HEK293 (cell line): ENCODE results near the gene ASPRV1.

Source experiments
- CTCF ChIA-PET: fragments of 350-600 bp; formaldehyde crosslinking; extraction: SDS; loops from one replicate; lab custom pipeline; 2021; ENCODE audit warnings: antibody characterized with exemption; lab: Yijun Ruan, JAX
- POLR2A ChIA-PET: fragments of 300-600 bp; formaldehyde crosslinking; extraction: SDS; loops from one replicate; lab custom pipeline; 2020; ENCODE audit warnings: antibody characterized with exemption, inconsistent platforms; lab: Yijun Ruan, JAX
- H3K27ac ChIP-seq: fragments of 200-500 bp; sonication (Bioruptor generic); 2 replicates; pipeline ENCODE4 v1.5.1; 2014; ENCODE audit warnings: low read depth, low read length, control low read depth, inconsistent platforms; ENCODE audit errors: extremely low read depth
- H3K36me3 ChIP-seq, 2 experiments: fragments of 200-500 bp in 1 of 2; sonication (Bioruptor generic) in 1 of 2; 1 replicate in 1 of 2; 2 replicates in 1 of 2; pipeline ENCODE4 v1.5.1; 2014 to 2017; ENCODE audit warnings: inconsistent platforms in 2 of 2, low read length in 2 of 2; ENCODE audit not compliant: control insufficient read depth in 2 of 2, insufficient read depth in 1 of 2
- H3K4me1 ChIP-seq: fragments of 200-500 bp; sonication (Bioruptor generic); 2 replicates; pipeline ENCODE4 v1.5.1; 2014; ENCODE audit warnings: mild to moderate bottlenecking, low read length, inconsistent platforms; ENCODE audit not compliant: control insufficient read depth, insufficient read depth
- H3K4me3 ChIP-seq: 2 replicates; pipeline ENCODE4 v1.5.1; 2011; ENCODE audit warnings: low read depth, mild to moderate bottlenecking, control low read depth, low read length, moderate library complexity
- H3K9me3 ChIP-seq: fragments of 200-500 bp; sonication (Bioruptor generic); 2 replicates; pipeline ENCODE4 v1.5.1; 2014; ENCODE audit warnings: low read depth, low read length, inconsistent platforms; ENCODE audit not compliant: control insufficient read depth, insufficient read depth
- GLI4 ChIP-seq: fragments of 450-650 bp; formaldehyde crosslinking; IDR thresholded peaks from 2 replicates; pipeline ENCODE4 v1.5.1; 2016; ENCODE audit warnings: missing biosample characterization, missing genetic modification characterization
- HOXA7 ChIP-seq: sonication (generic); formaldehyde crosslinking; IDR thresholded peaks from 2 replicates; pipeline ENCODE4 v1.8.1; 2022; ENCODE audit warnings: missing genetic modification reagents, borderline replicate concordance
- SCRT2 ChIP-seq: fragments of 450-650 bp; formaldehyde crosslinking; IDR thresholded peaks from 2 replicates; pipeline ENCODE4 v1.5.1; 2016; ENCODE audit warnings: missing biosample characterization, missing genetic modification characterization
- ZBTB17 ChIP-seq: fragments of 450-650 bp; formaldehyde crosslinking; IDR thresholded peaks from 2 replicates; pipeline ENCODE4 v1.5.1; 2016; ENCODE audit warnings: missing biosample characterization, missing genetic modification characterization
- ZEB2 ChIP-seq: fragments of 450-650 bp; formaldehyde crosslinking; IDR thresholded peaks from 2 replicates; pipeline ENCODE4 v1.5.1; 2016; ENCODE audit warnings: missing biosample characterization, missing genetic modification characterization
- ZNF121 ChIP-seq: fragments of 450-650 bp; formaldehyde crosslinking; IDR thresholded peaks from 2 replicates; pipeline ENCODE4 v1.5.1; 2016; ENCODE audit warnings: missing biosample characterization, missing genetic modification characterization
- ZNF157 ChIP-seq: fragments of 450-650 bp; formaldehyde crosslinking; IDR thresholded peaks from 2 replicates; pipeline ENCODE4 v1.5.1; 2016; ENCODE audit warnings: missing biosample characterization, missing genetic modification characterization
- ZNF16 ChIP-seq: fragments of 450-650 bp; formaldehyde crosslinking; IDR thresholded peaks from 2 replicates; pipeline ENCODE4 v1.5.1; 2016; ENCODE audit warnings: low read depth, missing biosample characterization, missing genetic modification characterization
- ZNF23 ChIP-seq: fragments of 450-650 bp; formaldehyde crosslinking; IDR thresholded peaks from 2 replicates; pipeline ENCODE4 v1.5.1; 2016; ENCODE audit warnings: missing biosample characterization, missing genetic modification characterization, borderline replicate concordance
- ZNF292 ChIP-seq: fragments of 450-650 bp; formaldehyde crosslinking; IDR thresholded peaks from 2 replicates; pipeline ENCODE4 v1.5.1; 2016; ENCODE audit warnings: low read depth, missing biosample characterization, missing genetic modification characterization, borderline replicate concordance
- ZNF302 ChIP-seq: fragments of 450-650 bp; formaldehyde crosslinking; IDR thresholded peaks from 2 replicates; pipeline ENCODE4 v1.5.1; 2016; ENCODE audit warnings: missing biosample characterization, missing genetic modification characterization, low read depth
- ZNF341 ChIP-seq: fragments of 450-650 bp; formaldehyde crosslinking; IDR thresholded peaks from 2 replicates; pipeline ENCODE4; 2016; ENCODE audit warnings: low read depth, missing biosample characterization, missing genetic modification characterization
- ZNF366 ChIP-seq: fragments of 450-650 bp; formaldehyde crosslinking; conservative IDR thresholded peaks from 2 replicates; pipeline ENCODE4 v1.5.1; 2016; ENCODE audit warnings: missing biosample characterization, missing genetic modification characterization
- ZNF37A ChIP-seq: fragments of 450-650 bp; IDR thresholded peaks from 2 replicates; pipeline ENCODE4 v1.5.1; 2018; ENCODE audit warnings: missing biosample characterization, missing genetic modification characterization
- ZNF433 ChIP-seq: fragments of 450-650 bp; formaldehyde crosslinking; IDR thresholded peaks from 2 replicates; pipeline ENCODE4 v1.5.1; 2016; ENCODE audit warnings: missing biosample characterization, missing genetic modification characterization, low read depth
- ZNF514 ChIP-seq: fragments of 450-650 bp; formaldehyde crosslinking; IDR thresholded peaks from 2 replicates; pipeline ENCODE4 v1.5.1; 2016; ENCODE audit warnings: missing biosample characterization, missing genetic modification characterization
- ZNF707 ChIP-seq: fragments of 450-650 bp; formaldehyde crosslinking; IDR thresholded peaks from 2 replicates; pipeline ENCODE4 v1.5.1; 2016; ENCODE audit warnings: missing biosample characterization, missing genetic modification characterization
- ZNF76 ChIP-seq: fragments of 450-650 bp; formaldehyde crosslinking; IDR thresholded peaks from 2 replicates; pipeline ENCODE4; 2016; ENCODE audit warnings: low read depth, missing biosample characterization, missing genetic modification characterization, borderline replicate concordance
- ZNF791 ChIP-seq: fragments of 450-650 bp; formaldehyde crosslinking; IDR thresholded peaks from 2 replicates; pipeline ENCODE4 v1.5.1; 2016; ENCODE audit warnings: missing biosample characterization, missing genetic modification characterization
- ZNF792 ChIP-seq: fragments of 450-650 bp; formaldehyde crosslinking; IDR thresholded peaks from 2 replicates; pipeline ENCODE4 v1.5.1; 2016; ENCODE audit warnings: missing biosample characterization, missing genetic modification characterization
- TF ChIP-seq, protein P1 (sequence below): fragments of 450-650 bp; formaldehyde crosslinking; IDR thresholded peaks from 2 replicates; pipeline ENCODE4 v1.5.1; 2016; ENCODE audit warnings: missing biosample characterization, missing genetic modification characterization
- TF ChIP-seq, protein P2 (sequence below): fragments of 450-650 bp; formaldehyde crosslinking; IDR thresholded peaks from 2 replicates; pipeline ENCODE4 v1.5.1; 2016; ENCODE audit warnings: missing biosample characterization, missing genetic modification characterization
- TF ChIP-seq, protein P3 (sequence below): fragments of 450-650 bp; formaldehyde crosslinking; IDR thresholded peaks from 2 replicates; pipeline ENCODE4 v1.5.1; 2016; ENCODE audit warnings: missing biosample characterization, missing genetic modification characterization
- TF ChIP-seq, protein P4 (sequence below): fragments of 450-650 bp; formaldehyde crosslinking; IDR thresholded peaks from 2 replicates; pipeline ENCODE4 v1.5.1; 2016; ENCODE audit warnings: missing biosample characterization, missing genetic modification characterization

Gene ASPRV1

DNA sequence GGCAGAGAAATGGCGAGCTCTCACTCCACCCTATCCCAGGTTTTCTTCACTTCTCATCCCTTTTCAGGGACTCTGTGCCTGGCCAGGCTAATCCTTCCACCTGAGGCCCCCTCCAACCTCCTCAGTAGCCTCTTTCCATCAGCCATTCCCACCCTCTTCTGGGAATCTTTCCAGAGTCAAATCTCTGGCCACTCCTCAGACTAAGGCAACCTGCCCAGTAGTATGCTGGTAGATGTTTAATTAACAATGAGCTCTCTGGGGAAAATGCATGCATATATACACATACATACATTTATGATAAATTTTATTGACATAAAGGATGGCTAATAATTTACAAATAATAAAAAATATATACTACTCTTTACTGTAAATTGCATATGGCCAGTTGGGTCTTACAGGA lies 11.4 kb upstream of the ASPRV1 start (continued):
- TF ChIP-seq, protein P1, sequence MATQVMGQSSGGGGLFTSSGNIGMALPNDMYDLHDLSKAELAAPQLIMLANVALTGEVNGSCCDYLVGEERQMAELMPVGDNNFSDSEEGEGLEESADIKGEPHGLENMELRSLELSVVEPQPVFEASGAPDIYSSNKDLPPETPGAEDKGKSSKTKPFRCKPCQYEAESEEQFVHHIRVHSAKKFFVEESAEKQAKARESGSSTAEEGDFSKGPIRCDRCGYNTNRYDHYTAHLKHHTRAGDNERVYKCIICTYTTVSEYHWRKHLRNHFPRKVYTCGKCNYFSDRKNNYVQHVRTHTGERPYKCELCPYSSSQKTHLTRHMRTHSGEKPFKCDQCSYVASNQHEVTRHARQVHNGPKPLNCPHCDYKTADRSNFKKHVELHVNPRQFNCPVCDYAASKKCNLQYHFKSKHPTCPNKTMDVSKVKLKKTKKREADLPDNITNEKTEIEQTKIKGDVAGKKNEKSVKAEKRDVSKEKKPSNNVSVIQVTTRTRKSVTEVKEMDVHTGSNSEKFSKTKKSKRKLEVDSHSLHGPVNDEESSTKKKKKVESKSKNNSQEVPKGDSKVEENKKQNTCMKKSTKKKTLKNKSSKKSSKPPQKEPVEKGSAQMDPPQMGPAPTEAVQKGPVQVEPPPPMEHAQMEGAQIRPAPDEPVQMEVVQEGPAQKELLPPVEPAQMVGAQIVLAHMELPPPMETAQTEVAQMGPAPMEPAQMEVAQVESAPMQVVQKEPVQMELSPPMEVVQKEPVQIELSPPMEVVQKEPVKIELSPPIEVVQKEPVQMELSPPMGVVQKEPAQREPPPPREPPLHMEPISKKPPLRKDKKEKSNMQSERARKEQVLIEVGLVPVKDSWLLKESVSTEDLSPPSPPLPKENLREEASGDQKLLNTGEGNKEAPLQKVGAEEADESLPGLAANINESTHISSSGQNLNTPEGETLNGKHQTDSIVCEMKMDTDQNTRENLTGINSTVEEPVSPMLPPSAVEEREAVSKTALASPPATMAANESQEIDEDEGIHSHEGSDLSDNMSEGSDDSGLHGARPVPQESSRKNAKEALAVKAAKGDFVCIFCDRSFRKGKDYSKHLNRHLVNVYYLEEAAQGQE (tag by site-specific recombination): no peak
- no peak for TF ChIP-seq ZNF366 (tag by site-specific recombination)
- TF ChIP-seq, protein P2, sequence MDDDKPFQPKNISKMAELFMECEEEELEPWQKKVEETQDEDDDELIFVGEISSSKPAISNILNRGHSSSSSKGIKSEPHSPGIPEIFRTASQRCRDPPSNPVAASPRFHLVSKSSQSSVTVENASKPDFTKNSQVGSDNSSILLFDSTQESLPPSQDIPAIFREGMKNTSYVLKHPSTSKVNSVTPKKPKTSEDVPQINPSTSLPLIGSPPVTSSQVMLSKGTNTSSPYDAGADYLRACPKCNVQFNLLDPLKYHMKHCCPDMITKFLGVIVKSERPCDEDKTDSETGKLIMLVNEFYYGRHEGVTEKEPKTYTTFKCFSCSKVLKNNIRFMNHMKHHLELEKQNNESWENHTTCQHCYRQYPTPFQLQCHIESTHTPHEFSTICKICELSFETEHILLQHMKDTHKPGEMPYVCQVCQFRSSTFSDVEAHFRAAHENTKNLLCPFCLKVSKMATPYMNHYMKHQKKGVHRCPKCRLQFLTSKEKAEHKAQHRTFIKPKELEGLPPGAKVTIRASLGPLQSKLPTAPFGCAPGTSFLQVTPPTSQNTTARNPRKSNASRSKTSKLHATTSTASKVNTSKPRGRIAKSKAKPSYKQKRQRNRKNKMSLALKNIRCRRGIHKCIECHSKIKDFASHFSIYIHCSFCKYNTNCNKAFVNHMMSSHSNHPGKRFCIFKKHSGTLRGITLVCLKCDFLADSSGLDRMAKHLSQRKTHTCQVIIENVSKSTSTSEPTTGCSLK (tag by site-specific recombination): no peak
- TF ChIP-seq ZNF707 (tag by site-specific recombination): no peak
- no peak for TF ChIP-seq ZNF302 (tag by site-specific recombination)
- TF ChIP-seq ZEB2: no peak
- TF ChIP-seq ZNF514 (tag by site-specific recombination): no peak
- TF ChIP-seq, protein P3, sequence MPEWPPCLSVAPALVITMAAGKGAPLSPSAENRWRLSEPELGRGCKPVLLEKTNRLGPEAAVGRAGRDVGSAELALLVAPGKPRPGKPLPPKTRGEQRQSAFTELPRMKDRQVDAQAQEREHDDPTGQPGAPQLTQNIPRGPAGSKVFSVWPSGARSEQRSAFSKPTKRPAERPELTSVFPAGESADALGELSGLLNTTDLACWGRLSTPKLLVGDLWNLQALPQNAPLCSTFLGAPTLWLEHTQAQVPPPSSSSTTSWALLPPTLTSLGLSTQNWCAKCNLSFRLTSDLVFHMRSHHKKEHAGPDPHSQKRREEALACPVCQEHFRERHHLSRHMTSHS (tag by site-specific recombination): no peak
- TF ChIP-seq ZNF76 (tag by site-specific recombination): no peak

DNA sequence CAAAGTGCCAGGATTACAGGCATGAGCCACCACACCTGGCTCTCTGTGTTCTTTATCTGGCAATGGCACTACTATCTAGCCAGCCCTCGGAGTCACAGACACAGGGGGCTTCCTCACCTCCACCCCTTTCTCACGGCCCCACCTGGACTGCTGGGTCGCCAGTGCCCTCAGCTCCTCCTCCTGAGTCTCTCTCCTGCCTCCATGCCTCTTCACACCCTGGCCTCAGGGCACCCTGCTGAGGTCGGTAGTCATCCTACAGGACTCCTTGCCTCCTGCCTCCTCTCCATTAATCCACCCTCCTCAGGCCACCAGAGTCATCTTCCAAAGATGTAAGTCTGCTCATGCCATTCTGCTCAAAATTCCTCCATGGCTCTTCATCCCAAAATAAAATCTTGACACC lies 8.6 kb upstream of the ASPRV1 start:
- TF ChIP-seq, protein P4, sequence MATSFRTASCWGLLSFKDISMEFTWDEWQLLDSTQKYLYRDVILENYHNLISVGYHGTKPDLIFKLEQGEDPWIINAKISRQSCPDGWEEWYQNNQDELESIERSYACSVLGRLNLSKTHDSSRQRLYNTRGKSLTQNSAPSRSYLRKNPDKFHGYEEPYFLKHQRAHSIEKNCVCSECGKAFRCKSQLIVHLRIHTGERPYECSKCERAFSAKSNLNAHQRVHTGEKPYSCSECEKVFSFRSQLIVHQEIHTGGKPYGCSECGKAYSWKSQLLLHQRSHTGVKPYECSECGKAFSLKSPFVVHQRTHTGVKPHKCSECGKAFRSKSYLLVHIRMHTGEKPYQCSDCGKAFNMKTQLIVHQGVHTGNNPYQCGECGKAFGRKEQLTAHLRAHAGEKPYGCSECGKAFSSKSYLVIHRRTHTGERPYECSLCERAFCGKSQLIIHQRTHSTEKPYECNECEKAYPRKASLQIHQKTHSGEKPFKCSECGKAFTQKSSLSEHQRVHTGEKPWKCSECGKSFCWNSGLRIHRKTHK (tag by site-specific recombination): no peak
- TF ChIP-seq ZNF121 (tag by site-specific recombination) (no peak), ZNF791 (tag by site-specific recombination) (no peak), ZNF433 (tag by site-specific recombination) (no peak), ZNF707 (tag by site-specific recombination) (no peak), ZNF341 (tag by site-specific recombination) (no peak), ZNF37A (tag by site-specific recombination) (no peak), ZNF157 (no peak), HOXA7 (CRISPR knock-in tag) (no peak), ZEB2 (no peak), ZBTB17 (no peak), ZNF23 (tag by site-specific recombination) (no peak), ZNF292 (tag by site-specific recombination) (no peak), GLI4 (no peak), ZNF792 (tag by site-specific recombination) (no peak), ZNF16 (tag by site-specific recombination) (no peak), SCRT2 (tag by site-specific recombination) (no peak)
- TF ChIP-seq, protein P2 (tag by site-specific recombination): no peak
- TF ChIP-seq, all 188 proteins: peak for 0
- Histone ChIP-seq H3K4me1 (no peaks in the 10 kb centered on the region), H3K9me3 (no peaks in the 10 kb centered on the region), H3K27ac (no peak overlapping the region), H3K36me3 (no peaks in the 10 kb centered on the region), H3K4me3 (no peak overlapping the region)
- POLR2A ChIA-PET: no interaction called here
- CTCF ChIA-PET: interaction anchor here (0.6 kb wide), 1 partner anchor 88 kb away, joined by 5 read pairs; no protein-coding TSS in a partner anchor
